Measurements from ENCODE around the gene ADAMTSL2. TPM values are rescaled to one million over a fixed set of nuclear protein-coding genes. Genes with fewer than 3 reads are reported as not detected.

ADAMTSL2 gene
- total and polyA plus RNA-seq, 12 donors = 1.00 to 138 (median 56.8) TPM

GRCh38 chr9:133523106-133523505 lies 11.4 kb upstream of the ADAMTSL2 start:
- TF ChIP-seq CTCF (IDR thresholded peaks at IDR 0.05) = no peak
- TF ChIP-seq POLR2A (IDR thresholded peaks at IDR 0.05) = no peak
- no peaks in the 10 kb centered on the region for H3K36me3 ChIP-seq (replicated peaks in 1 of 2)
- WGBS, 4 donors = 80 to 93% (median 88%) methylated on average over 6 to 8 of the region's 8 CpGs
- H3K27ac ChIP-seq = no peak overlapping the region
- intact Hi-C loops (cut with DNase I) = no loop called here
- H3K4me1 ChIP-seq (replicated peaks in 1 of 2) = peaks cover 4 to 11% of the 10 kb centered on the region in 2 donors
- no peak overlapping the region for H3K4me3 ChIP-seq
- DNase-seq = no peak
- H3K27me3 ChIP-seq = no peaks in the 10 kb centered on the region
- no peaks in the 10 kb centered on the region for H3K9me3 ChIP-seq (replicated peaks in 1 of 3)

- no peak for TF ChIP-seq POLR2A (IDR thresholded peaks at IDR 0.05)
- TF ChIP-seq CTCF (IDR thresholded peaks at IDR 0.05) = no peak
- H3K9me3 ChIP-seq (replicated peaks in 1 of 3) = no peaks in the 10 kb centered on the region
- H3K4me3 ChIP-seq = no peak overlapping the region
- peaks cover 4 to 12% of the 10 kb centered on the region in 2 donors for H3K4me1 ChIP-seq (replicated peaks in 1 of 2)
- no peak for DNase-seq
- H3K27ac ChIP-seq = no peak overlapping the region
- H3K36me3 ChIP-seq (replicated peaks in 1 of 2) = no peaks in the 10 kb centered on the region
- no peaks in the 10 kb centered on the region for H3K27me3 ChIP-seq
- intact Hi-C loops (cut with DNase I) = no loop called here
- 81 to 88% (median 86%) methylated on average over 5 of the region's 5 CpGs for WGBS, 4 donors
These were observed 10.4 kb upstream of the ADAMTSL2 start for GRCh38 chr9:133524146-133524545.

- H3K4me1 ChIP-seq (replicated peaks in 1 of 2) = peaks cover 4 to 16% of the 10 kb centered on the region in 2 donors
- no peaks in the 10 kb centered on the region for H3K27me3 ChIP-seq
- intact Hi-C loops (cut with DNase I) = loop anchor here in 1 of 2 donors (5.0 kb wide), 1 partner anchor 193 kb away; no protein-coding TSS in a partner anchor
- no peaks in the 10 kb centered on the region for H3K9me3 ChIP-seq (replicated peaks in 1 of 3)
- DNase-seq = no peak
- H3K4me3 ChIP-seq = no peak within 1 kb of the TSS
- no peaks in the 10 kb centered on the region for H3K36me3 ChIP-seq (replicated peaks in 1 of 2)
- 89 to 99% (median 94%) methylated on average over 16 to 17 of the region's 17 CpGs for WGBS, 4 donors
- H3K27ac ChIP-seq = peak within 1 kb of the TSS in 1 of 5 donors; percentile 34
- TF ChIP-seq CTCF (IDR thresholded peaks at IDR 0.05) = no peak
- TF ChIP-seq POLR2A (IDR thresholded peaks at IDR 0.05) = no peak
These were observed 9.8 kb upstream of the ADAMTSL2 start, which contains the start of gene MYMK for GRCh38 chr9:133524679-133525228. Gene MYMK (minus strand): TSS chr9:133524959. CDS start chr9:133524844, 115 bp downstream.

- Histone ChIP-seq H3K4me1 (replicated peaks in 1 of 2) (peaks cover 4 to 16% of the 10 kb centered on the region in 2 donors), H3K9me3 (replicated peaks in 1 of 3) (no peaks in the 10 kb centered on the region), H3K27me3 (no peaks in the 10 kb centered on the region), H3K36me3 (replicated peaks in 1 of 2) (no peaks in the 10 kb centered on the region), H3K4me3 (no peak overlapping the region), H3K27ac (peak overlapping the region in 1 of 5 donors; percentile 34)
- no peak for TF ChIP-seq CTCF (IDR thresholded peaks at IDR 0.05)
- TF ChIP-seq POLR2A (IDR thresholded peaks at IDR 0.05) = no peak
- intact Hi-C loops (cut with DNase I) = loop anchor here in 1 of 2 donors (5.0 kb wide), 1 partner anchor 192 kb away; no protein-coding TSS in a partner anchor
- 68 to 84% (median 82%) methylated on average over 8 of the region's 8 CpGs for WGBS, 4 donors
- DNase-seq = no peak
These were observed 8.8 kb upstream of the ADAMTSL2 start for GRCh38 chr9:133525677-133526076.
